ENCODE measurements around the gene WAPL.

DNA sequence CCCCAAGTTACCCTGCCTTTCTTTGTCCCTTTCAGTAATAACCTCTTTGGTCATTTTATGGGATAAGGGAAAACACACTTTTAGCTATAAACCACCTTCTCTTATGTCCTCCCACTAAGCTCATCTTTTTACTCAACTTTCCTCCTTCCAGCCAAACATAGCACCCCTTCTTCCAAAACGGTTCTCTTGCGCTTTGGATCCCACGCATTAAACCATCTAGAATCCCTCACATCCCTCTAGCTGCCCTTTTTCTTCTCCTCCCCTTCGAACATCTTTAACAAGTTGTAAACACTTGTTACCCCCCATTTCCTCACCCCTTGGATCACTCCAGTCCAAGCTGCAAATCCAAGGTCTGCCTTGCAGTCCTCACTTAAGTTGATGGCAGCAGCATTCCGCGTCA lies 13.4 kb downstream of the WAPL start:
- TF ChIP-seq, protein P1, sequence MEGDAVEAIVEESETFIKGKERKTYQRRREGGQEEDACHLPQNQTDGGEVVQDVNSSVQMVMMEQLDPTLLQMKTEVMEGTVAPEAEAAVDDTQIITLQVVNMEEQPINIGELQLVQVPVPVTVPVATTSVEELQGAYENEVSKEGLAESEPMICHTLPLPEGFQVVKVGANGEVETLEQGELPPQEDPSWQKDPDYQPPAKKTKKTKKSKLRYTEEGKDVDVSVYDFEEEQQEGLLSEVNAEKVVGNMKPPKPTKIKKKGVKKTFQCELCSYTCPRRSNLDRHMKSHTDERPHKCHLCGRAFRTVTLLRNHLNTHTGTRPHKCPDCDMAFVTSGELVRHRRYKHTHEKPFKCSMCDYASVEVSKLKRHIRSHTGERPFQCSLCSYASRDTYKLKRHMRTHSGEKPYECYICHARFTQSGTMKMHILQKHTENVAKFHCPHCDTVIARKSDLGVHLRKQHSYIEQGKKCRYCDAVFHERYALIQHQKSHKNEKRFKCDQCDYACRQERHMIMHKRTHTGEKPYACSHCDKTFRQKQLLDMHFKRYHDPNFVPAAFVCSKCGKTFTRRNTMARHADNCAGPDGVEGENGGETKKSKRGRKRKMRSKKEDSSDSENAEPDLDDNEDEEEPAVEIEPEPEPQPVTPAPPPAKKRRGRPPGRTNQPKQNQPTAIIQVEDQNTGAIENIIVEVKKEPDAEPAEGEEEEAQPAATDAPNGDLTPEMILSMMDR (IDR thresholded peaks at IDR 0.05), result no peak
- TF ChIP-seq POLR2AphosphoS5 (IDR thresholded peaks at IDR 0.05) (no peak), POLR2A (IDR thresholded peaks at IDR 0.05; ENCODE audit: low read depth) (no peak)

Measured in esophagus muscularis mucosa (tissue), 3 donors.